ENCODE data around the gene HBE1.

Gene HBE1

DNA sequence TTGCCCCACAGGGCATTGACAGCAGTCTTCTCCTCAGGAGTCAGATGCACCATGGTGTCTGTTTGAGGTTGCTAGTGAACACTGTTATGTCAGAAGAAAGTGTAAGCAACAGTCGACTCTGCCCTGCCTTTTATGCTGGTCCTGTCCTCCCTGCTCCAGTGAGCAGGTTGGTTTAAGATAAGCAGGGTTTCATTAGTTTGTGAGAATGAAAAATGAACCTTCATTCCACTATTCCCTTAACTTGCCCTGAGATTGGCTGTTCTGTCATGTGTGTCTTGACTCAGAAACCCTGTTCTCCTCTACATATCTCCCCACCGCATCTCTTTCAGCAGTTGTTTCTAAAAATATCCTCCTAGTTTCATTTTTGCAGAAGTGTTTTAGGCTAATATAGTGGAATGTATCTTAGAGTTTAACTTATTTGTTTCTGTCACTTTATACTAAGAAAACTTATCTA is 35.3 kb downstream of the HBE1 start, which contains the start of gene HBD:
TSS of gene HBD (minus strand) at position 103 of the 454 bp plus-strand sequence. CDS start at position 53, 50 bp downstream.
- no peak for DNase-seq (ENCODE audit: low read depth)

- no peak for DNase-seq (ENCODE audit: low read depth)
Measured at GRCh38 chr11:5233307-5233706, 36.4 kb downstream of the HBE1 start.

DNA sequence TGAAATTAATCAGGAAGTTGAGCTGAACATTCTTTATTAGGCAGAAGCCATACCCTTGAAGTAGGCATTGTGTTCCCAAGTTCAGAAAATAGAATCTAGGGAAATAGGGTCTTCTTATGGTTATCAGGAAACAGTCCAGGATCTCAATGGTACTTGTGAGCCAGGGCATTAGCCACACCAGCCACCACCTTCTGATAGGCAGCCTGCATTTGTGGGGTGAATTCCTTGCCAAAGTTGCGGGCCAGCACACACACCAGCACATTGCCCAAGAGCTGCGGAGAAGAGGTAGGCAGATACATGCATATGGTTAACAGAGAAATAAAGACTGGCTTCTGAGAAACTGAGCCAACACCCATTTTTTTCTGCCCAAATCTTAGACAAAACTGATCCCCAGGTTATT is 36.9 kb downstream of the HBE1 start:
- DNase-seq (ENCODE audit: low read depth): no peak

DNA sequence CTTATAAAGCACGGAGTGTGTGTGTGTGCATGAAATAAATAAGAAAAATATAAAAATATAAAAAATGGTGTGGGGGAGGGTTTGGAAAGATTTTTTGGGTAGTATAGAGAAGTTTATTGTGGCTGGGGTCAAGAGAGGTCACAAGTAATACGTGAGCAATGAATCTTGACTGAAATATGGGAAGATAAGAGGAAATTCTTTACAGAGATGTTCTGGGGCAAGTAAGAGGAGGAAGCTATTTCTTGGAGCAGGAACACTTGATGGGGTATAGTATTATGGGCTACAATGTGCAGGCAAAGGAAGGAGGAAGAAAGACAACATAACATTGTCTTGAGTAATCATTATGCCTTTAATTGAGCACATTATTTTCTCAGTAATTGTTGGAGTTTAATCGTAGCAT is 37.6 kb downstream of the HBE1 start:
- no peak for DNase-seq (ENCODE audit: low read depth)

GRCh38 chr11:5231111-5231510 is 38.6 kb downstream of the HBE1 start:
- DNase-seq (ENCODE audit: low read depth): no peak

- DNase-seq (ENCODE audit: low read depth): no peak
Measured at GRCh38 chr11:5230266-5230665, 39.5 kb downstream of the HBE1 start.

DNA sequence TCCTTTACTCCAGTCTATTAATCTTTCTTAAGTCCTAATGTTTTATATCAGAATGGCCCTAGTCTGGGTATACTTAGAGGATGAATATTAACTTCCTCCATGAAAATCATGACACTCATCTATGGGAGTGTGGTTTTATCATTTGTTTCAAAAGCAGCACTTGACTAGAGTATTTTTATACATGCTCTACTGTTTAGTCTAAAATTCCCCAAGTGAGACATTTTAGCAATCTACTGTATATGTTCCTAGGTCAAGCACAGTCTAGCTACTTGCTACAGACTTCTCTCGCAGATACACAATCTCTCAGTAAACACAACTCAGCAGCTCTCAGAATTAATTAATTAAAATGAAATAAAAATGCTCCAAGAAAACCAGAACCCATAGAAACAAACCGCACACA is 39.9 kb downstream of the HBE1 start:
- no peak for DNase-seq (ENCODE audit: low read depth)

DNA sequence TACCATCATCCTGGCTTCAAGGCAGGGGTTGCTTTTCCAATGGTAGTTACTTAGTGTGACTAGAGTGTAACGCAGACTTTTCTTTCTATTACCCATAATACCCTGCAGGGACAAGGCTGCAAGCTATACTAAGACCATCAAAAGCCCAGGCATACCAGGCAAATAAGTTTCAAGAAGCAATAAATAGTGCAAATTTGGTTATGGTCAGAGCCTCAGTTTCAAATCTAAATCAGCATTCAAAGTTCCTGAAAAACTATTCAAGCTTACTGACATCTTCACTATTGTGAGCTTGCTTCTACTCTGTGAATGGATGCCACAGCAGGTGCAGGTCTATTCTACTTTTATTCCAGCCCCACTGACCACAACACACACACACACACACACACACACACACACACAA is 40.4 kb downstream of the HBE1 start:
- no peak for DNase-seq (ENCODE audit: low read depth)

- no peak for DNase-seq (ENCODE audit: low read depth)
Measured at GRCh38 chr11:5228124-5228523, 41.6 kb downstream of the HBE1 start.

GRCh38 chr11:5227681-5228080 is 42.1 kb downstream of the HBE1 start:
- no peak for DNase-seq (ENCODE audit: low read depth)

DNA sequence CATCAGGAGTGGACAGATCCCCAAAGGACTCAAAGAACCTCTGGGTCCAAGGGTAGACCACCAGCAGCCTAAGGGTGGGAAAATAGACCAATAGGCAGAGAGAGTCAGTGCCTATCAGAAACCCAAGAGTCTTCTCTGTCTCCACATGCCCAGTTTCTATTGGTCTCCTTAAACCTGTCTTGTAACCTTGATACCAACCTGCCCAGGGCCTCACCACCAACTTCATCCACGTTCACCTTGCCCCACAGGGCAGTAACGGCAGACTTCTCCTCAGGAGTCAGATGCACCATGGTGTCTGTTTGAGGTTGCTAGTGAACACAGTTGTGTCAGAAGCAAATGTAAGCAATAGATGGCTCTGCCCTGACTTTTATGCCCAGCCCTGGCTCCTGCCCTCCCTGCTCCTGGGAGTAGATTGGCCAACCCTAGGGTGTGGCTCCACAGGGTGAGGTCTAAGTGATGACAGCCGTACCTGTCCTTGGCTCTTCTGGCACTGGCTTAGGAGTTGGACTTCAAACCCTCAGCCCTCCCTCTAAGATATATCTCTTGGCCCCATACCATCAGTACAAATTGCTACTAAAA is 42.9 kb downstream of the HBE1 start, which contains the start of gene HBB:
TSS of gene HBB (minus strand) at position 340 of the 579 bp plus-strand sequence. CDS start at position 290, 50 bp downstream.
- no peak for DNase-seq (ENCODE audit: low read depth)

DNA sequence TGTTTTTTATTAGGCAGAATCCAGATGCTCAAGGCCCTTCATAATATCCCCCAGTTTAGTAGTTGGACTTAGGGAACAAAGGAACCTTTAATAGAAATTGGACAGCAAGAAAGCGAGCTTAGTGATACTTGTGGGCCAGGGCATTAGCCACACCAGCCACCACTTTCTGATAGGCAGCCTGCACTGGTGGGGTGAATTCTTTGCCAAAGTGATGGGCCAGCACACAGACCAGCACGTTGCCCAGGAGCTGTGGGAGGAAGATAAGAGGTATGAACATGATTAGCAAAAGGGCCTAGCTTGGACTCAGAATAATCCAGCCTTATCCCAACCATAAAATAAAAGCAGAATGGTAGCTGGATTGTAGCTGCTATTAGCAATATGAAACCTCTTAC is 44.3 kb downstream of the HBE1 start:
- DNase-seq (ENCODE audit: low read depth): no peak

- DNase-seq (ENCODE audit: low read depth): no peak
Measured at GRCh38 chr11:5224538-5225479, 44.9 kb downstream of the HBE1 start.

GRCh38 chr11:5223686-5224085 is 46.1 kb downstream of the HBE1 start:
- no peak for DNase-seq (ENCODE audit: low read depth)

DNA sequence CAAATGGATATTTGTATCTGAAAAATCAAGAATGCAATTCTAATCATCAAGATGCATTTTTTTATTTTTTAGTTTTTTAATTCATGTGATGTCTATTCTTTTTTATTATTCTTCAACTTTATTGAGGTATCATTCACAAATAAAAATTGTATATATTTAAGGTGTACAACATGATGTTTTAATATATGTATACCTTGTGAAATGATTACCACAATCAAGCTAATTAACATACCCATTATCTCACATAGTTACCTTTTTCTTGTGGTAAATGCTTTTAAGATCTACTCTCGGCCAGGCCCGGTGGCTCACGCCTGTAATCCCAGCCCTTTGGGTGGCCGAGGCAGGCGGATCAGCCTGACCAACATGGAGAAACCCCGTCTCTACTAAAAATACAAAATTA is 46.6 kb downstream of the HBE1 start:
- no peak for DNase-seq (ENCODE audit: low read depth)
